ENCODE results near the gene B4GALT4.
A peak's percentile ranks its signal among the peaks of the same experiment; 100 is the strongest.
"Not testable (repeated sequence)": the region's sequence is repeated elsewhere in the genome, so short reads cannot be mapped to it uniquely, and the experiment has no call there.

The B4GALT4 gene

GRCh38 chr3:119207512-119207875 is 33.2 kb downstream of the B4GALT4 start:
- H3K27ac ChIP-seq: peak overlapping the region; percentile 63

GRCh38 chr3:119206611-119207511 is 33.8 kb downstream of the B4GALT4 start:
- peak; percentile 10 for DNase-seq (ENCODE audit: low read depth, low spot score)
- H3K27ac ChIP-seq: peak overlapping the region; percentile 63

More at GRCh38 chr3:119207512-119207875, 33.2 kb downstream of the B4GALT4 start:
- no peak for DNase-seq (ENCODE audit: low read depth, low spot score)

GRCh38 chr3:119205685-119206084 is 35.0 kb downstream of the B4GALT4 start:
- no peak overlapping the region for H3K27ac ChIP-seq
- DNase-seq (ENCODE audit: low read depth, low spot score): no peak

- no peak overlapping the region for H3K27ac ChIP-seq
- DNase-seq (ENCODE audit: low read depth, low spot score): no peak
These were observed 35.5 kb downstream of the B4GALT4 start for GRCh38 chr3:119205209-119205608.

- H3K27ac ChIP-seq: no peak overlapping the region
- no peak for DNase-seq (ENCODE audit: low read depth, low spot score)
These were observed 44.8 kb downstream of the B4GALT4 start for GRCh38 chr3:119195911-119196310.

GRCh38 chr3:119195151-119195476 is 45.6 kb downstream of the B4GALT4 start:
- peak overlapping the region; percentile 46 for H3K27ac ChIP-seq
- DNase-seq (ENCODE audit: low read depth, low spot score): no peak

- DNase-seq (ENCODE audit: low read depth, low spot score): no peak
- peak overlapping the region; percentile 46 for H3K27ac ChIP-seq
These were observed 46.2 kb downstream of the B4GALT4 start for GRCh38 chr3:119194237-119195150.

- H3K27ac ChIP-seq: no peak overlapping the region
- no peak for DNase-seq (ENCODE audit: low read depth, low spot score)
These were observed 48.9 kb downstream of the B4GALT4 start for GRCh38 chr3:119191800-119192199.

GRCh38 chr3:119187266-119187665 is 53.4 kb downstream of the B4GALT4 start:
- no peak overlapping the region for H3K27ac ChIP-seq

GRCh38 chr3:119184796-119185570 is 55.7 kb downstream of the B4GALT4 start:
- DNase-seq (ENCODE audit: low read depth, low spot score): peak; percentile 84

More at GRCh38 chr3:119187266-119187665, 53.4 kb downstream of the B4GALT4 start:
- DNase-seq (ENCODE audit: low read depth, low spot score): no peak

GRCh38 chr3:119184111-119184510 is 56.6 kb downstream of the B4GALT4 start:
- peak overlapping the region; percentile 85 for H3K27ac ChIP-seq
- DNase-seq (ENCODE audit: low read depth, low spot score): no peak

More at GRCh38 chr3:119184796-119185570, 55.7 kb downstream of the B4GALT4 start:
- peak overlapping the region; percentile 85 for H3K27ac ChIP-seq

- H3K27ac ChIP-seq: peak overlapping the region; percentile 85
- peak; percentile 37 for DNase-seq (ENCODE audit: low read depth, low spot score)
These were observed 58.9 kb downstream of the B4GALT4 start for GRCh38 chr3:119181765-119182164.

- DNase-seq (ENCODE audit: low read depth, low spot score): no peak
- H3K27ac ChIP-seq: peak overlapping the region; percentile 93
These were observed 63.4 kb downstream of the B4GALT4 start for GRCh38 chr3:119177321-119177720.

GRCh38 chr3:119176778-119177177 is 63.9 kb downstream of the B4GALT4 start:
- peak overlapping the region; percentile 93 for H3K27ac ChIP-seq
- no peak for DNase-seq (ENCODE audit: low read depth, low spot score)

GRCh38 chr3:119175872-119176756 is 64.6 kb downstream of the B4GALT4 start:
- DNase-seq (ENCODE audit: low read depth, low spot score): peak; percentile 70
- H3K27ac ChIP-seq: peak overlapping the region; percentile 93

- H3K27ac ChIP-seq: no peak within 1 kb of the TSS
- no peak for DNase-seq (ENCODE audit: low read depth, low spot score)
These were observed 67.4 kb downstream of the B4GALT4 start, which contains the start of gene UPK1B for GRCh38 chr3:119173325-119173724. Gene UPK1B (plus strand): TSS chr3:119173598. CDS start chr3:119186742, 13,144 bp downstream.

- no peak for DNase-seq (ENCODE audit: low read depth, low spot score)
- H3K27ac ChIP-seq: no peak overlapping the region
These were observed 69.9 kb downstream of the B4GALT4 start for GRCh38 chr3:119170821-119171220.

GRCh38 chr3:119164745-119165144 is 75.9 kb downstream of the B4GALT4 start:
- H3K27ac ChIP-seq; DNase-seq (ENCODE audit: low read depth, low spot score): not testable (repeated sequence)
